HG02610 (cell line): Measurements from ENCODE around the gene MAGI2.
"Not testable (repeated sequence)": the region's sequence is repeated elsewhere in the genome, so short reads cannot be mapped to it uniquely, and the experiment has no call there.

Experiments
- ATAC-seq: cut with Tn5 transposase; IDR thresholded peaks from one replicate; pipeline ENCODE4 v1.9.1; 2021; ENCODE audit warnings: mild to moderate bottlenecking, moderate library complexity; ENCODE audit not compliant: unreplicated experiment

Gene MAGI2

GRCh38 chr7:78587443-78588044 is 865.9 kb downstream of the MAGI2 start:
- ATAC-seq = no peak

- ATAC-seq = no peak
These were observed 867.5 kb downstream of the MAGI2 start for GRCh38 chr7:78585980-78586379.

- ATAC-seq = no peak
These were observed 874.8 kb downstream of the MAGI2 start for GRCh38 chr7:78578686-78579085.

- ATAC-seq = not testable (repeated sequence)
These were observed 876.1 kb downstream of the MAGI2 start for GRCh38 chr7:78577174-78577952.

- no peak for ATAC-seq
These were observed 877.2 kb downstream of the MAGI2 start for GRCh38 chr7:78576236-78576635.

- ATAC-seq = no peak
These were observed 882.2 kb downstream of the MAGI2 start for GRCh38 chr7:78571292-78571691.

GRCh38 chr7:78568690-78569089 is 884.8 kb downstream of the MAGI2 start:
- no peak for ATAC-seq

GRCh38 chr7:78567836-78568235 is 885.6 kb downstream of the MAGI2 start:
- no peak for ATAC-seq

GRCh38 chr7:78565784-78566183 is 887.7 kb downstream of the MAGI2 start:
- ATAC-seq = no peak

GRCh38 chr7:78563191-78563590 is 890.3 kb downstream of the MAGI2 start:
- no peak for ATAC-seq

GRCh38 chr7:78562191-78562590 is 891.3 kb downstream of the MAGI2 start:
- no peak for ATAC-seq

- no peak for ATAC-seq
These were observed 894.9 kb downstream of the MAGI2 start for GRCh38 chr7:78558566-78558965.

GRCh38 chr7:78543976-78544375 is 909.5 kb downstream of the MAGI2 start:
- no peak for ATAC-seq

- ATAC-seq = no peak
These were observed 910.5 kb downstream of the MAGI2 start for GRCh38 chr7:78542981-78543380.

GRCh38 chr7:78542541-78542940 is 910.9 kb downstream of the MAGI2 start:
- ATAC-seq = no peak

- ATAC-seq = no peak
These were observed 913.6 kb downstream of the MAGI2 start for GRCh38 chr7:78539825-78540224.

GRCh38 chr7:78535655-78536054 is 917.8 kb downstream of the MAGI2 start:
- no peak for ATAC-seq

- ATAC-seq = no peak
These were observed 923.1 kb downstream of the MAGI2 start for GRCh38 chr7:78530351-78530750.

GRCh38 chr7:78529392-78529791 is 924.1 kb downstream of the MAGI2 start:
- ATAC-seq = no peak

- ATAC-seq = no peak
These were observed 924.5 kb downstream of the MAGI2 start for GRCh38 chr7:78528964-78529363.

- ATAC-seq = no peak
These were observed 929.5 kb downstream of the MAGI2 start for GRCh38 chr7:78523930-78524329.

- ATAC-seq = no peak
These were observed 931.5 kb downstream of the MAGI2 start for GRCh38 chr7:78521961-78522360.

GRCh38 chr7:78516450-78516849 is 937.0 kb downstream of the MAGI2 start:
- ATAC-seq = no peak
